GM12878 (cell line): Measurements from ENCODE around the gene PQBP1. TPM values are rescaled to one million over a fixed set of nuclear protein-coding genes. Genes with fewer than 3 reads are reported as not detected.

Source experiments
- ATAC-seq: fragments of 200-7000 bp; cut with Tn5 transposase; 3 replicates; pipeline ENCODE4 v1.9.1; 2020; ENCODE audit warnings: mild to moderate bottlenecking, moderate library complexity
- BruUV-seq: library from RNA; stranded (reverse); fragments of 400-500 nt; replicated peaks from 2 replicates; lab custom pipeline; 2021; lab: Mats Ljungman, UMichigan
- CTCF ChIA-PET: fragments of 300-600 bp; sonication (Branson Sonifier 250); formaldehyde crosslinking; extraction: SDS; loops from one replicate; lab custom pipeline; 2021; ENCODE audit warnings: inconsistent platforms; lab: Yijun Ruan, JAX
- POLR2A ChIA-PET: fragments of 350-600 bp; formaldehyde crosslinking; extraction: SDS; loops from one replicate; lab custom pipeline; 2021; ENCODE audit warnings: inconsistent platforms; lab: Charles Lee
- RAD21 ChIA-PET: fragments of 300-600 bp; sonication (Branson Sonifier 250); formaldehyde crosslinking; loops from one replicate; lab custom pipeline; 2023; ENCODE audit warnings: antibody characterized with exemption; ENCODE audit not compliant: unreplicated experiment; lab: Charles Lee
- SMC1A ChIA-PET: fragments of 300-600 bp; sonication (Branson Sonifier 250); formaldehyde crosslinking; loops from one replicate; lab custom pipeline; 2023; ENCODE audit not compliant: unreplicated experiment, uncharacterized antibody; lab: Charles Lee
- DNase-seq: peaks from one replicate; pipeline ENCODE4 v3.0.0-alpha.2; 2011; ENCODE audit warnings: low read depth, low spot score
- FAIRE-seq: peaks from 3 replicates; lab custom pipeline; 2011; peaks lifted over from hg19 to GRCh38; lab: Jason Lieb, UNC
- H2AFZ ChIP-seq: 2 replicates; pipeline ENCODE4 v1.6.0; 2011; ENCODE audit warnings: low read depth, low read length, control low read depth; ENCODE audit not compliant: control insufficient read depth
- H3K27ac ChIP-seq: 2 replicates; pipeline ENCODE4 v1.5.1; 2011; ENCODE audit warnings: control low read depth; ENCODE audit not compliant: control insufficient read depth, insufficient read depth
- H3K27me3 ChIP-seq, 2 experiments: replicated peaks in 1 of 2; 2 replicates each; pipeline versions ENCODE4 v1.6.0 to v1.6.1; 2011; ENCODE audit warnings: low read length in 1 of 2; ENCODE audit not compliant: control insufficient read depth in 2 of 2, insufficient read depth in 2 of 2
- H3K36me3 ChIP-seq, 2 experiments: 2 replicates each; pipeline ENCODE4 v1.5.1; 2011; ENCODE audit warnings: low read length in 1 of 2; ENCODE audit not compliant: control insufficient read depth in 2 of 2, insufficient read depth in 2 of 2
- H3K4me1 ChIP-seq: 2 replicates; pipeline ENCODE4 v1.6.1; 2011; ENCODE audit warnings: mild to moderate bottlenecking, low read length, moderate library complexity, mixed read lengths; ENCODE audit not compliant: control insufficient read depth, insufficient read depth
- H3K4me2 ChIP-seq: 2 replicates; pipeline ENCODE4 v1.6.0; 2011; ENCODE audit warnings: control low read depth; ENCODE audit not compliant: control insufficient read depth, insufficient read depth
- H3K4me3 ChIP-seq: fragments of 200-600 bp; sonication (generic); 2 replicates; pipeline ENCODE4 v1.5.1; 2016
- H3K79me2 ChIP-seq: 2 replicates; pipeline ENCODE4 v1.6.0; 2011; ENCODE audit warnings: low read length; ENCODE audit not compliant: control insufficient read depth, insufficient read depth
- H3K9ac ChIP-seq: 2 replicates; pipeline ENCODE4 v1.8.0; 2011; ENCODE audit warnings: low read length, control low read depth, mixed read lengths; ENCODE audit not compliant: control insufficient read depth, insufficient read depth
- H3K9me3 ChIP-seq: replicated peaks from 3 replicates; pipeline ENCODE4 v1.5.1; 2011; ENCODE audit warnings: mild to moderate bottlenecking, low read length; ENCODE audit not compliant: control insufficient read depth, insufficient read depth
- H4K20me1 ChIP-seq: 2 replicates; pipeline ENCODE4 v1.6.0; 2011; ENCODE audit not compliant: control insufficient read depth, insufficient read depth
- CHD4 ChIP-seq: fragments of 200-600 bp; sonication (generic); IDR thresholded peaks from 2 replicates; pipeline ENCODE4 v1.6.1; 2016; ENCODE audit warnings: mild to moderate bottlenecking
- CREM ChIP-seq: IDR thresholded peaks from 2 replicates; pipeline ENCODE4 v1.6.1; 2014; ENCODE audit warnings: antibody characterized with exemption, low read depth
- FOS ChIP-seq: IDR thresholded peaks from 3 replicates; pipeline ENCODE4 v1.6.1; 2011; ENCODE audit warnings: borderline replicate concordance; ENCODE audit not compliant: insufficient read length; ENCODE audit errors: extremely low read depth
- MEF2B ChIP-seq: fragments of 450-650 bp; IDR thresholded peaks from 2 replicates; pipeline ENCODE4 v1.6.1; 2018; ENCODE audit warnings: mild to moderate bottlenecking, moderate library complexity; ENCODE audit not compliant: partially characterized antibody, poor library complexity, severe bottlenecking
- MTA2 ChIP-seq: fragments of 450-650 bp; IDR thresholded peaks from 2 replicates; pipeline ENCODE4 v1.6.1; 2016; ENCODE audit warnings: low read depth, mild to moderate bottlenecking, moderate library complexity
- MYC ChIP-seq: IDR thresholded peaks from 2 replicates; pipeline ENCODE4 v1.6.1; 2011; ENCODE audit warnings: mild to moderate bottlenecking, low read length, moderate library complexity, inconsistent platforms; ENCODE audit not compliant: insufficient read depth, insufficient replicate concordance, insufficient read length, severe bottlenecking
- NFYA ChIP-seq: IDR thresholded peaks from 2 replicates; pipeline ENCODE4 v1.6.1; 2011; ENCODE audit warnings: low read depth, mild to moderate bottlenecking, low read length, improper control_type of control experiment, borderline replicate concordance
- NRF1 ChIP-seq: conservative IDR thresholded peaks from 2 replicates; pipeline ENCODE4 v1.6.1; 2011; ENCODE audit warnings: mild to moderate bottlenecking, low read depth, low read length, improper control_type of control experiment
- RB1 ChIP-seq: fragments of 450-650 bp; formaldehyde crosslinking; IDR thresholded peaks from 2 replicates; pipeline ENCODE4 v1.6.1; 2017; ENCODE audit warnings: mild to moderate bottlenecking, borderline replicate concordance
- RCOR1 ChIP-seq: conservative IDR thresholded peaks from 2 replicates; pipeline ENCODE4 v1.6.1; 2012; ENCODE audit warnings: low read depth, low read length, improper control_type of control experiment
- RELA ChIP-seq: fragments of 450-650 bp; IDR thresholded peaks from 2 replicates; pipeline ENCODE4 v1.8.0; 2014; ENCODE audit warnings: borderline replicate concordance; ENCODE audit not compliant: partially characterized antibody
- ZNF217 ChIP-seq: fragments of 450-650 bp; IDR thresholded peaks from 2 replicates; pipeline ENCODE4 v1.6.1; 2017; ENCODE audit warnings: antibody characterized with exemption, mild to moderate bottlenecking
- WGBS: methylation state at CpG from one replicate; pipeline ENCODE4 v1.1.6; 2016; ENCODE audit warnings: low lambda C conversion rate; ENCODE audit not compliant: insufficient replicate concordance, insufficient coverage; ENCODE audit errors: missing lambda C conversion rate; 5-methylcytosine and 5-hydroxymethylcytosine counted together
- in situ Hi-C: fragments of 300-500 bp; cut with MboI; formaldehyde crosslinking; loops from 9 replicates; pipeline ENCODE4 v1.14.3; 2018; ENCODE audit warnings: mixed read lengths
- intact Hi-C: fragments of 100-400 bp; cut with micrococcal nuclease; formaldehyde crosslinking; loops from one replicate; pipeline ENCODE4 v1.14.2; 2022; ENCODE audit not compliant: unreplicated experiment
- polyA plus RNA-seq, 11 experiments: library from polyadenylated mRNA; depleted of rRNA in 4 of 11; unstranded in 6 of 11; stranded (reverse) in 5 of 11; fragments of >200 nt; fragmentation: Nextera tagmentation in 4 of 11; fragmentation: Illumina TruSeq in 1 of 11; extraction: Ambion mirVana in 4 of 11; extraction: Trizol in 1 of 11; gene quantifications; 1 replicate in 1 of 11; 2 replicates in 10 of 11; pipeline versions ENCODE4 v1.2.1 to v1.2.3, GENCODE V29; 2011 to 2016; ENCODE audit warnings: inconsistent platforms in 2 of 11, missing spikeins in 2 of 11, low read depth in 1 of 11
- total RNA-seq, 4 experiments: library from RNA; depleted of rRNA in 3 of 4; stranded (reverse); fragments of >200 nt in 3 of 4; fragmentation: Illumina TruSeq in 1 of 4; extraction: Trizol in 1 of 4; gene quantifications; 2 replicates each; pipeline versions ENCODE4 v1.2.1 to v1.2.3, GENCODE V29; 2013 to 2021
- TF ChIP-seq, protein P1 (sequence below): fragments of 450-650 bp; IDR thresholded peaks from 2 replicates; pipeline ENCODE4 v1.6.1; 2014; ENCODE audit warnings: mild to moderate bottlenecking
- TF ChIP-seq, protein P2 (sequence below): fragments of 450-650 bp; IDR thresholded peaks from 2 replicates; pipeline ENCODE4 v1.6.1; 2017; ENCODE audit warnings: low read depth, mild to moderate bottlenecking, moderate library complexity
- TF ChIP-seq, protein P3 (sequence below): fragments of 450-650 bp; formaldehyde crosslinking; IDR thresholded peaks from 2 replicates; pipeline ENCODE4 v1.5.0; 2022; ENCODE audit warnings: mild to moderate bottlenecking, missing genetic modification characterization

Gene PQBP1
- total and polyA plus RNA-seq, 10 of the 15 experiments (the other 5 are each of a cell fraction or from before 2014, with no cell fraction given), result 12.5 to 74.8 (median 68.5) TPM

DNA sequence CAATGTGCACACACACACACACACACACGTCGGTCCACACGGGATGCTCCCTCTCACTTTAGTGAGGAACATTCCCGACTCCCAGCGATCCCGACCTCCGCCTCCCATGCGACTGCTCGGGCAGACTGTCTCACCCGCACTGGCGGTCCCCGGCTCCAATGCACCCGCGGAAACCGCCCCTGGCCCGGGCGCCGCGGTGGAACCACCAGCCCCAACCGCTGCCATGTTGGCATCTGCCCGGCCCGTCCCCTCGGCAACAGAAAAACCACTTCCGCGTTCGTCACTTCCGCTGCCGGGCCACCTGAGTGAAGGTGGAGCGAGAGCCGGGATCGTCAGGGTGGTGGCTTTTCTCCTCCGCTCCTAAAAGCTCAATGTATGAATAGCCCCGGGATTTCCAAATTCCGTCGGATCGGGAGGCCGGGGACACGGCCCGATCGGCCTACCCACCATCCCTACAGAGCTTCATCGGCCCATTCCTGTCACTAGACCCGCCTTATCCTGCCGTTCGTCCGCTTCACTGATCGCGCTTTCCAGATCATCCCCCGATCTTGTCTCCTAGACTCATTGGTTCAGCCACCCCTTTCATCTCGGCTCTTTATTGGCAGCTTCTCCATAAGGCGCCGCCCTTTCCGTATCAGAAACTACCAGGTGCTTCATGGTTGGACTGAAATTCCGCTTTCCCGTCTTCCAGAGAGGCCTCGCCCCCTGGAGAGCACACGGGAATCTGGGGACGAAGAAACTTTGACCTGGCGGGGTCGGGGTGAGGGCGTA lies 13.9 kb downstream of the PQBP1 start, which contains the start of gene SLC35A2:
TSS of gene SLC35A2 (minus strand) at position 235 of the 771 bp plus-strand sequence. CDS start at position 225, 10 bp downstream.
- in situ Hi-C loops, result no loop called here
- peak; percentile 86 for ATAC-seq
- ChIA-PET SMC1A (interaction anchor here (0.8 to 3.1 kb wide), 2 partner anchors 26 to 41 kb away, joined by 4 to 9 read pairs; no protein-coding TSS in a partner anchor), RAD21 (interaction anchor here (1.7 to 1.8 kb wide), 3 partner anchors 14 to 27 kb away, joined by 7 to 12 read pairs (median 10); partner anchors contain the start of genes PQBP1 and TIMM17B), CTCF (interaction anchor here (0.8 to 1.4 kb wide), 4 partner anchors 8 to 35 kb away, joined by 3 to 7 read pairs (median 4); no protein-coding TSS in a partner anchor), POLR2A (interaction anchor here (0.6 to 2.7 kb wide), 6 partner anchors 14 to 1042 kb away, joined by 3 to 15 read pairs (median 6); partner anchors contain the start of genes HDAC6, PQBP1 and TIMM17B)
- H3K9ac ChIP-seq, result peak within 1 kb of the TSS; percentile 55
- peak; percentile 41 for FAIRE-seq
- no peaks in the 10 kb centered on the region for H3K4me1 ChIP-seq
- peak within 1 kb of the TSS; percentile 48 for H2AFZ ChIP-seq
- H4K20me1 ChIP-seq, result peaks cover 5% of the 10 kb centered on the region; the same call in 1 of the 2 replicates
- peak within 1 kb of the TSS; percentile 68 for H3K27ac ChIP-seq
- no peaks in the 10 kb centered on the region for H3K27me3 ChIP-seq
- peaks cover 3 to 8% of the 10 kb centered on the region in 2 experiments; a peak in 3 of 4 replicates for H3K36me3 ChIP-seq
- H3K4me2 ChIP-seq, result peak within 1 kb of the TSS; percentile 60
- intact Hi-C loops, result loop anchor here (5.0 kb wide), 2 partner anchors 36 to 214 kb away; partner anchors contain the start of gene SUV39H1
- no peaks in the 10 kb centered on the region; the same call in 2 of the 3 replicates for H3K9me3 ChIP-seq
- H3K79me2 ChIP-seq, result peaks cover 31% of the 10 kb centered on the region
- BruUV-seq, result no TSS peak
- WGBS, result 33% methylated on average over 60 of the region's 60 CpGs
- H3K4me3 ChIP-seq, result peak within 1 kb of the TSS; percentile 62
- DNase-seq, result no peak
- peak; percentile 22; the same call in 1 of the 2 replicates for TF ChIP-seq RCOR1
- no peak for TF ChIP-seq NRF1
- no peak for TF ChIP-seq MTA2
- no peak for TF ChIP-seq MEF2B
- no peak for TF ChIP-seq RELA
- TF ChIP-seq, protein P1, sequence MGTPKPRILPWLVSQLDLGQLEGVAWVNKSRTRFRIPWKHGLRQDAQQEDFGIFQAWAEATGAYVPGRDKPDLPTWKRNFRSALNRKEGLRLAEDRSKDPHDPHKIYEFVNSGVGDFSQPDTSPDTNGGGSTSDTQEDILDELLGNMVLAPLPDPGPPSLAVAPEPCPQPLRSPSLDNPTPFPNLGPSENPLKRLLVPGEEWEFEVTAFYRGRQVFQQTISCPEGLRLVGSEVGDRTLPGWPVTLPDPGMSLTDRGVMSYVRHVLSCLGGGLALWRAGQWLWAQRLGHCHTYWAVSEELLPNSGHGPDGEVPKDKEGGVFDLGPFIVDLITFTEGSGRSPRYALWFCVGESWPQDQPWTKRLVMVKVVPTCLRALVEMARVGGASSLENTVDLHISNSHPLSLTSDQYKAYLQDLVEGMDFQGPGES, result no peak
- TF ChIP-seq FOS, result no peak
- no peak for TF ChIP-seq NFYA
- TF ChIP-seq, protein P2, sequence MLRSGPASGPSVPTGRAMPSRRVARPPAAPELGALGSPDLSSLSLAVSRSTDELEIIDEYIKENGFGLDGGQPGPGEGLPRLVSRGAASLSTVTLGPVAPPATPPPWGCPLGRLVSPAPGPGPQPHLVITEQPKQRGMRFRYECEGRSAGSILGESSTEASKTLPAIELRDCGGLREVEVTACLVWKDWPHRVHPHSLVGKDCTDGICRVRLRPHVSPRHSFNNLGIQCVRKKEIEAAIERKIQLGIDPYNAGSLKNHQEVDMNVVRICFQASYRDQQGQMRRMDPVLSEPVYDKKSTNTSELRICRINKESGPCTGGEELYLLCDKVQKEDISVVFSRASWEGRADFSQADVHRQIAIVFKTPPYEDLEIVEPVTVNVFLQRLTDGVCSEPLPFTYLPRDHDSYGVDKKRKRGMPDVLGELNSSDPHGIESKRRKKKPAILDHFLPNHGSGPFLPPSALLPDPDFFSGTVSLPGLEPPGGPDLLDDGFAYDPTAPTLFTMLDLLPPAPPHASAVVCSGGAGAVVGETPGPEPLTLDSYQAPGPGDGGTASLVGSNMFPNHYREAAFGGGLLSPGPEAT, result peak; percentile 24; the same call in 1 of the 2 replicates
- no peak for TF ChIP-seq MYC
- no peak for TF ChIP-seq CHD4
- TF ChIP-seq CREM, result peak; percentile 87
- TF ChIP-seq ZNF217, result no peak
- TF ChIP-seq, protein P3, sequence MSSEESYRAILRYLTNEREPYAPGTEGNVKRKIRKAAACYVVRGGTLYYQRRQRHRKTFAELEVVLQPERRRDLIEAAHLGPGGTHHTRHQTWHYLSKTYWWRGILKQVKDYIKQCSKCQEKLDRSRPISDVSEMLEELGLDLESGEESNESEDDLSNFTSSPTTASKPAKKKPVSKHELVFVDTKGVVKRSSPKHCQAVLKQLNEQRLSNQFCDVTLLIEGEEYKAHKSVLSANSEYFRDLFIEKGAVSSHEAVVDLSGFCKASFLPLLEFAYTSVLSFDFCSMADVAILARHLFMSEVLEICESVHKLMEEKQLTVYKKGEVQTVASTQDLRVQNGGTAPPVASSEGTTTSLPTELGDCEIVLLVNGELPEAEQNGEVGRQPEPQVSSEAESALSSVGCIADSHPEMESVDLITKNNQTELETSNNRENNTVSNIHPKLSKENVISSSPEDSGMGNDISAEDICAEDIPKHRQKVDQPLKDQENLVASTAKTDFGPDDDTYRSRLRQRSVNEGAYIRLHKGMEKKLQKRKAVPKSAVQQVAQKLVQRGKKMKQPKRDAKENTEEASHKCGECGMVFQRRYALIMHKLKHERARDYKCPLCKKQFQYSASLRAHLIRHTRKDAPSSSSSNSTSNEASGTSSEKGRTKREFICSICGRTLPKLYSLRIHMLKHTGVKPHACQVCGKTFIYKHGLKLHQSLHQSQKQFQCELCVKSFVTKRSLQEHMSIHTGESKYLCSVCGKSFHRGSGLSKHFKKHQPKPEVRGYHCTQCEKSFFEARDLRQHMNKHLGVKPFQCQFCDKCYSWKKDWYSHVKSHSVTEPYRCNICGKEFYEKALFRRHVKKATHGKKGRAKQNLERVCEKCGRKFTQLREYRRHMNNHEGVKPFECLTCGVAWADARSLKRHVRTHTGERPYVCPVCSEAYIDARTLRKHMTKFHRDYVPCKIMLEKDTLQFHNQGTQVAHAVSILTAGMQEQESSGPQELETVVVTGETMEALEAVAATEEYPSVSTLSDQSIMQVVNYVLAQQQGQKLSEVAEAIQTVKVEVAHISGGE, result no peak
- no peak for TF ChIP-seq RB1
